ENCODE data around the gene ONECUT3.
"Not testable (repeated sequence)": the region's sequence is repeated elsewhere in the genome, so short reads cannot be mapped to it uniquely, and the experiment has no call there.

The ONECUT3 gene

GRCh38 chr19:1757468-1758230, 4.3 kb downstream of the ONECUT3 start:
- Histone ChIP-seq H3K4me3 (ENCODE audit: low read depth, low read length) (no peak overlapping the region), H3K27me3 (peaks cover 96% of the 10 kb centered on the region), H3K4me1 (no peaks in the 10 kb centered on the region), H3K9me3 (no peaks in the 10 kb centered on the region), H3K36me3 (no peaks in the 10 kb centered on the region)
- no peak for TF ChIP-seq CTCF (IDR thresholded peaks at IDR 0.05; ENCODE audit: low read depth, low read length)
- DNase-seq, result no peak

DNA sequence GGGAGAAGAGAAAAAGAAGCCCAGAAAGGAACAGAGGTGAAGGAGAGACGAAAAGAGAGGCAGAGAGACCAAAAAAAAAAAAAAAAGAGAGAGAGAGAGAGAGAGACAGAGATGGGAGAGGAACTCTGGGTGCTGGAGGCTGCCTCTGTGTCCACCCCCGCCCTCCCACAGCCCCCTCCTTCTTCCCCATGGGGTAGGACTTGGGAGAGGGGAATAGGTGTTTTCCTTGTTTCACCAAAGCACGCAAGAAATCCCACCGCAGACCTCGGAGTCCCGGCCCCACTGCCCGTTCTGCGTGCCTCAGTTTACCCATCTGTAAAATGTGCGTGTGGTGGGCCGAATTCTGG, 4.9 kb downstream of the ONECUT3 start:
- H3K36me3 ChIP-seq, result no peaks in the 10 kb centered on the region
- H3K4me3 ChIP-seq (ENCODE audit: low read depth, low read length), result no peak overlapping the region
- no peak for TF ChIP-seq CTCF (IDR thresholded peaks at IDR 0.05; ENCODE audit: low read depth, low read length)
- H3K4me1 ChIP-seq, result no peaks in the 10 kb centered on the region
- no peak for DNase-seq
- H3K9me3 ChIP-seq, result no peaks in the 10 kb centered on the region
- H3K27me3 ChIP-seq, result peaks cover 96% of the 10 kb centered on the region

GRCh38 chr19:1758959-1759903, 5.9 kb downstream of the ONECUT3 start:
- no peaks in the 10 kb centered on the region for H3K36me3 ChIP-seq
- DNase-seq, result no peak
- TF ChIP-seq CTCF (IDR thresholded peaks at IDR 0.05; ENCODE audit: low read depth, low read length), result no peak
- H3K4me1 ChIP-seq, result no peaks in the 10 kb centered on the region
- H3K4me3 ChIP-seq (ENCODE audit: low read depth, low read length), result no peak overlapping the region
- no peaks in the 10 kb centered on the region for H3K9me3 ChIP-seq
- peaks cover 97% of the 10 kb centered on the region for H3K27me3 ChIP-seq

- Histone ChIP-seq H3K4me3 (ENCODE audit: low read depth, low read length) (no peak overlapping the region), H3K9me3 (no peaks in the 10 kb centered on the region), H3K27me3 (peaks cover 98% of the 10 kb centered on the region), H3K36me3 (no peaks in the 10 kb centered on the region), H3K4me1 (no peaks in the 10 kb centered on the region)
- no peak for TF ChIP-seq CTCF (IDR thresholded peaks at IDR 0.05; ENCODE audit: low read depth, low read length)
- no peak for DNase-seq
Measured at GRCh38 chr19:1760020-1760419, 6.7 kb downstream of the ONECUT3 start.

DNA sequence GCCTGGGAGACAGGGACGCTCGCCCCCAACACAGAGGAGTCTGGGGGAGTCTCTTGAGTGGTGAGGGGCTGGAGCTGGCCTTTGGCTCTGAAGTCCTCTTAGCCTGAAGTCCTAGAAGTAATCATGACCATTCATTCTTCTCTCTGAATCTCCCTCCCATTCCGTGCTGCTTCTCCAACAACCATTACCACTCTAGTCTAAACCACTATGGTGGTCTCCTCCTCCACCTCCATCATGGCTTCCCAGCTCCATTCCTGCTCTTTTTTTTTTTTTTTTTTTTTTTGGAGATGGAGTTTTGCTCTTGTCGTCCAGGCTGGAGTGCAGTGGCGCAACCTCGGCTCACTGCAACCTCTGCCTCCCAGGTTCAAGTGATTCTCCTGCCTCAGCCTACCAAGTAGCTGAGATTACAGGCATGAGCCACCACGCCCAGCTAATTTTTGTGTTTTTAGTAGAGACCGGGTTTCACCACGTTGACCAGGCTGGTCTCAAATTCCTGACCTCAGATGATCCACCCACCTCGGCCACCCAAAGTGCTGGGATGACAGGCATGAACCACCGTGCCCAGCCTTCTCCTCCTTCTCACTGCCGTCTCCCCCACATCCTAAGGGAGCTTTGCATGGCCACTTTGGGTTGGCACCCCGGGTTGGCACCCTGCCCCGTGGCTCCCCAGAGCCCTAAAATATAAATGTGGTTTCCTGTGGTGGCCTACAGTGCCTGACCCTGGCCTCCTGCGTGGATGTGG, 7.7 kb downstream of the ONECUT3 start:
- H3K36me3 ChIP-seq; DNase-seq; H3K4me3 ChIP-seq (ENCODE audit: low read depth, low read length); H3K9me3 ChIP-seq; H3K4me1 ChIP-seq: not testable (repeated sequence)
- peaks cover 98% of the 10 kb centered on the region for H3K27me3 ChIP-seq

- DNase-seq, result no peak
- H3K27me3 ChIP-seq, result peaks cover 98% of the 10 kb centered on the region
- H3K4me3 ChIP-seq (ENCODE audit: low read depth, low read length), result no peak overlapping the region
- H3K4me1 ChIP-seq, result no peaks in the 10 kb centered on the region
- no peak for TF ChIP-seq CTCF (IDR thresholded peaks at IDR 0.05; ENCODE audit: low read depth, low read length)
- no peaks in the 10 kb centered on the region for H3K36me3 ChIP-seq
- no peaks in the 10 kb centered on the region for H3K9me3 ChIP-seq
Measured at GRCh38 chr19:1761528-1762242, 8.4 kb downstream of the ONECUT3 start.
